GM21528 (cell line): ENCODE measurements around the gene RRP15.

Source experiments
- ATAC-seq: cut with Tn5 transposase; IDR thresholded peaks from one replicate; pipeline ENCODE4 v1.9.1; 2021; ENCODE audit warnings: mild to moderate bottlenecking, moderate library complexity; ENCODE audit not compliant: unreplicated experiment, low FRiP score

RRP15 gene

DNA sequence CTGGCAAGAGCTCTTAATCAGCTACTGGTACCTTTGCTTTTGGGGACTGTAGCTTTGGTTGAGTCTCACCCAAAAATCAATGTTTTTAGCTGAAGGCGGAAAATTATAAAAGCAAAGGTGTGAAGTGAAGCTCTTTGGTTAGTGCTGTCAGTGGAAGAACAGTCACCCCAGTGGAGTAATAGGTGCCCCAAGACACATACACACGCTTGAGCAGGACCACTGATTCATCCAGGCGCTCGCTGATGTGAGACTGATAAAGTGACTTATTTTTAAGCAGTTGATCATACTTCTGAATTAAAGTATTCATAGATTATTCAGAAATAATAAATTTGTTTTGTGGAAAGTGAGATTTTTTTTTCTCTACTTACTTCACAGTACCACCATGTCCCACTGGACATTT, 97.2 kb downstream of the RRP15 start:
- ATAC-seq, result no peak

DNA sequence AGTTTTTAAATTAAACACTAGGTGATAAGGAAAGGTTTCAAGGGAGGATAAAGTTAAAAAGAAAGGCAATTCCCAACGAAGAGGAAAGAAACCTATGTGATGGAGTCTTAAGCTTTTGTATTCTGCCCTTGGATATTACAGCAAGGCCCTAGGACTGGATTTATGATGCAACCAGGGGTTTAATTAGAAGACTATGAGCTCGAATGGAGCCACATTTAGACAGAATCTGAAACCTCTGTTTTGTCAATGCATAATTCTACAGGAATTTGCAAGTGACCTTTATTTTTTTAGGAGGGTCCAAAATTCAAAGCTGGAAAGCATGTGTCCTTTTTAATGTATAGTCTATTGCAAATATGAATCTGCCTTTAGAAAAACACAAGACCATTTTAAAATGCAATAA, 98.0 kb downstream of the RRP15 start:
- no peak for ATAC-seq

DNA sequence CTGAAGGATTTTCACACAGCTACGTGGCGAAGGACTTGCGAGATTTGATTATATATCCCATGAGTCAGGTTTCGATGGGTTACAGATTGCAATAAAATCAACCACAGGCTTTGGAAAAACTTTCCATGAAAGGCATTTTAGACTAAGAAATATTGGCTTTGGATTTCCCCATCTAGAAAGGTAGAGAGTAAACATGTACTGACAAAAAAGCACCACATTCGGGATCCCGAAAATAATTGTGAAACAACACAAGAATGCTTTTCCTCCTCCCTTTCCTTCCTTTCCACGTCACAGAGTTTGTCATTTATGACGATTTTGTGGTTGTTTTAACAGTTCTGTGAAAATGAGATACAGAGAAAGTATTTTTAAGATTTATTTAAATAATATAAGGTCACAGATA, 98.6 kb downstream of the RRP15 start:
- ATAC-seq, result no peak

DNA sequence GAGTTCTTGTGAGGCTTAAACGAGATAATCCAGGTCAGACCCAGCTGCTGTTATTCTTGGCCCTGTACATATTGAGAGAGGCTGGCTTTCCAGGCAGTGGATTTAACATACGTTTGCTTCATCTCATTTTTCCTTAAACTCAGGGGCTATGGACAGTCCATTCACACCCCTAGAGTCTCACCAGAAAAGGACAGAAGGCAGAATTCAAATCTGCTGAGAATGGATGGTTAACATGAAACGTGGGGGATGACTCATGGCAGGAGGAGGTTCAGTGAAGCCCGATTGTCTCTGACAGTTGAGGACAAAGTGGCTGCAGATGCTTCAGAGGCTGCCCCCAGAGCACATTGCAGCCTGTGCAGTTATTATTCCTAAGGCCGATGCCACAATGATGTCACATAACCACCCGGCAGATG, 99.5 kb downstream of the RRP15 start:
- no peak for ATAC-seq
